RWPE2 (cell line): Measurements from ENCODE around the gene TBX21.
A peak's percentile ranks its signal among the peaks of the same experiment; 100 is the strongest.

Source experiments
- ATAC-seq: fragments of 200-7000 bp; cut with Tn5 transposase; 3 replicates; pipeline ENCODE4 v1.9.1; 2021; ENCODE audit warnings: low read depth
- DNase-seq: peaks from one replicate; pipeline ENCODE4 v3.0.0-alpha.2; 2020; ENCODE audit warnings: low spot score
- H3K27ac ChIP-seq: fragments of 450-650 bp; 2 replicates; pipeline ENCODE4 v1.5.1; 2017; ENCODE audit warnings: mild to moderate bottlenecking; ENCODE audit not compliant: poor library complexity, severe bottlenecking
- H3K27me3 ChIP-seq: fragments of 250-450 bp; sonication (Bioruptor Pico); 2 replicates; pipeline ENCODE4 v1.5.1; 2021; ENCODE audit warnings: mild to moderate bottlenecking, moderate library complexity; ENCODE audit not compliant: insufficient read depth, poor library complexity, severe bottlenecking
- H3K36me3 ChIP-seq: fragments of 250-450 bp; sonication (Bioruptor Pico); 2 replicates; pipeline ENCODE4 v1.5.1; 2020; ENCODE audit warnings: low read depth, mild to moderate bottlenecking, moderate library complexity
- H3K4me1 ChIP-seq: fragments of 250-450 bp; sonication (Bioruptor Pico); 2 replicates; pipeline ENCODE4 v1.5.1; 2021; ENCODE audit warnings: mild to moderate bottlenecking, moderate library complexity; ENCODE audit not compliant: insufficient read depth, poor library complexity, severe bottlenecking
- H3K4me3 ChIP-seq: fragments of 250-450 bp; sonication (Bioruptor Pico); 2 replicates; pipeline ENCODE4 v1.5.1; 2021; ENCODE audit warnings: mild to moderate bottlenecking, moderate library complexity; ENCODE audit not compliant: severe bottlenecking
- H3K9me3 ChIP-seq: fragments of 250-450 bp; sonication (Bioruptor Pico); 2 replicates; pipeline ENCODE4 v1.5.1; 2021; ENCODE audit warnings: mild to moderate bottlenecking, moderate library complexity; ENCODE audit not compliant: severe bottlenecking
- TF ChIP-seq, protein P1 (sequence below): fragments of 450-650 bp; IDR thresholded peaks from one replicate; pipeline ENCODE4 v1.5.1; 2017; ENCODE audit warnings: mild to moderate bottlenecking, moderate library complexity; ENCODE audit not compliant: poor library complexity, severe bottlenecking

TBX21 gene

DNA sequence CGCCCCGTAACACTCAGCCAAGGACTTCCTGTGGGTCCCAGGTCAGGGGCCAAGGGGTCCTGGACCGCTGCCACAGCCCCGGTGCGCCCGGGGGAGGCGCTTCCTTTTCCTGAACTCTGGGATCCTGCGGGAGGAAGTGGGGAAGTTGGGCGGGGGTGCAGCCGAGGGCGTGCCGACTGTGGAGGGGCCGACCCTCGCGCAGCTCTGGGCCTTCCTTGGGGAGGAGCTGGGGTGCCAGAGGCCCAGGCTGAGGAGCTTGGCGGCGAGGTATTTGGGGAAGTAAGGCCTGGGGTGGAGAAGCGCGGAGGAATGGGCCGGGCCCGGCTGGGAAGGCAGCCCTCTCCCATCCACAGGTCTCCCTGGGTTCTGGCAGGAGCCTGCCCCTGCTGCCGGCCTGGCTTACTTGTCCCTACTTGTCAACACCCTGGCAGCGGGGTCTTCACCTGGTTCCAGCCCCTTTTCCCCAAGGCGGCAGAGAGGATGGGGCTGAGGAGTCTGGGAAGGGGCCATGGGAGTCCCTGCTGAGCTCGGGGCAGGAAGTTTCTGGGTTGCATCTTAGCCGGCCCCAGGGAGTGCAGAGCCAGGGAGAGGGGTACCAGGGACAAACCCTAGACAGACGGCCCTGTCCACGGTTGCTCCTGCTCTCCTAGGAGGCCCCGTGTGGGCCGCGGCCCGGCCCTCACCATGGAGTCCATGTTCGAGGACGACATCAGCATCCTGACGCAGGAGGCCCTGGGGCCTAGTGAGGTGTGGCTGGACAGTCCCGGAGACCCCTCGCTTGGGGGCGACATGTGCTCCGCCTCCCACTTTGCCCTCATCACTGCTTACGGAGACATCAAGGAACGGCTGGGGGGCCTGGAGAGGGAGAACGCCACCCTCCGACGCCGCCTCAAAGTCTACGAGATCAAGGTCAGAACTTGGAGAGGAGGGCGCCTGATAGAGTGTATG, 37.3 kb upstream of the TBX21 start:
- Histone ChIP-seq H3K27ac (peak overlapping the region; percentile 50), H3K4me1 (peaks cover 5% of the 10 kb centered on the region), H3K27me3 (no peaks in the 10 kb centered on the region), H3K9me3 (no peaks in the 10 kb centered on the region), H3K4me3 (peak overlapping the region; percentile 71), H3K36me3 (peaks cover 6% of the 10 kb centered on the region; the same call in 1 of the 2 replicates)
- DNase-seq: peak; percentile 67
- 0 out of 3 replicates have a peak, but pooled peaks have one; percentile 1 for ATAC-seq
- TF ChIP-seq, protein P1, sequence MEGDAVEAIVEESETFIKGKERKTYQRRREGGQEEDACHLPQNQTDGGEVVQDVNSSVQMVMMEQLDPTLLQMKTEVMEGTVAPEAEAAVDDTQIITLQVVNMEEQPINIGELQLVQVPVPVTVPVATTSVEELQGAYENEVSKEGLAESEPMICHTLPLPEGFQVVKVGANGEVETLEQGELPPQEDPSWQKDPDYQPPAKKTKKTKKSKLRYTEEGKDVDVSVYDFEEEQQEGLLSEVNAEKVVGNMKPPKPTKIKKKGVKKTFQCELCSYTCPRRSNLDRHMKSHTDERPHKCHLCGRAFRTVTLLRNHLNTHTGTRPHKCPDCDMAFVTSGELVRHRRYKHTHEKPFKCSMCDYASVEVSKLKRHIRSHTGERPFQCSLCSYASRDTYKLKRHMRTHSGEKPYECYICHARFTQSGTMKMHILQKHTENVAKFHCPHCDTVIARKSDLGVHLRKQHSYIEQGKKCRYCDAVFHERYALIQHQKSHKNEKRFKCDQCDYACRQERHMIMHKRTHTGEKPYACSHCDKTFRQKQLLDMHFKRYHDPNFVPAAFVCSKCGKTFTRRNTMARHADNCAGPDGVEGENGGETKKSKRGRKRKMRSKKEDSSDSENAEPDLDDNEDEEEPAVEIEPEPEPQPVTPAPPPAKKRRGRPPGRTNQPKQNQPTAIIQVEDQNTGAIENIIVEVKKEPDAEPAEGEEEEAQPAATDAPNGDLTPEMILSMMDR: no peak

DNA sequence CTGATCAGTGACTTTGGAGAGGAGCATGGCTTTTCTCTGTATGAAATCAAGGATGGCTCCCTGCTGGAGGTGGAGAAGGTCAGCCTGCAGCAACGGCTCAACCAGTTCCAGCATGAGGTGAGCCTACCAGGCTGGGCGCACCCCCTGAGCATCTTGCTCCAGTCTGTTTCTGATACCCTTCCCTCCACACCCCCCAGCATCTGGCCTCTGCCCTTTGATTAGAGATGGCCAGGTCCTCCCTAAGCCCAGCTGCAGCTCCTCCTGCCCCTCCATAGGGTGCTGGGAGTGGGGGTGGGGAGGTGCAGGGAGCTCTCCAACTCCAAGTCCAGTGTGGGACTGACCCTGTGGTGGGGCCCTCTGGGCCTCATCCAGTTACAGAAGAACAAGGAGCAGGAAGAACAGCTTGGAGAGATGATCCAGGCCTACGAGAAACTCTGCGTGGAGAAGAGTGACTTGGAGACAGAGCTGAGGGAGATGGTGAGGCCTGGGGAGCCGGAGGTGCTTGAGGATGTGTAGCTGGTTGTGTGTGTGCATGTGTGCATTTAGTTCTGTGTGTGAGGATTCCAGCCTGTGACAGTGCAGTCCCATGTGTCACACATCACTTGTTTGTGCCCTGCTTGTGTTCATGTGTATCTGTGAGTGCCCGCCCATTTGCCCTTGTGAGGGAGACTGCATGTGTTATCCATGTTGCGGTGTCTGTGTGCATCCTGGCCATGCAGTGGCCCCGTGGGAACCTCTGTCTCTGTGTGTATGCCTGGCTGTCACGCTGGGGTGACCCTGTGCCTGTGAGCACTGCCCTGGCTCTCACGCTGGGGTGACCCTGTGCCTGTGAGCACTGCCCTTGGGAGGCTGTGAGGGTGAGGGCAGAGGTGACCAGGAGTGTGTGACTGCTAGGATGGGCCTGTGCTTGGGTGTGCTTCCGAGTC, 36.1 kb upstream of the TBX21 start:
- H3K9me3 ChIP-seq: no peaks in the 10 kb centered on the region
- ATAC-seq (no peak), DNase-seq (peak; percentile 57)
- H3K36me3 ChIP-seq: peaks cover 6% of the 10 kb centered on the region; the same call in 1 of the 2 replicates
- peaks cover 5% of the 10 kb centered on the region for H3K4me1 ChIP-seq
- TF ChIP-seq, protein P1: no peak
- no peak overlapping the region for H3K4me3 ChIP-seq
- no peak overlapping the region for H3K27ac ChIP-seq
- H3K27me3 ChIP-seq: no peaks in the 10 kb centered on the region

- Histone ChIP-seq H3K9me3 (no peaks in the 10 kb centered on the region), H3K27me3 (no peaks in the 10 kb centered on the region), H3K4me3 (no peak overlapping the region), H3K36me3 (peaks cover 6% of the 10 kb centered on the region; the same call in 1 of the 2 replicates), H3K4me1 (peaks cover 3% of the 10 kb centered on the region), H3K27ac (no peak overlapping the region)
- DNase-seq (peak; percentile 39), ATAC-seq (no peak)
- TF ChIP-seq, protein P1: no peak
These were observed 34.9 kb upstream of the TBX21 start for GRCh38 chr17:47697906-47698711.

DNA sequence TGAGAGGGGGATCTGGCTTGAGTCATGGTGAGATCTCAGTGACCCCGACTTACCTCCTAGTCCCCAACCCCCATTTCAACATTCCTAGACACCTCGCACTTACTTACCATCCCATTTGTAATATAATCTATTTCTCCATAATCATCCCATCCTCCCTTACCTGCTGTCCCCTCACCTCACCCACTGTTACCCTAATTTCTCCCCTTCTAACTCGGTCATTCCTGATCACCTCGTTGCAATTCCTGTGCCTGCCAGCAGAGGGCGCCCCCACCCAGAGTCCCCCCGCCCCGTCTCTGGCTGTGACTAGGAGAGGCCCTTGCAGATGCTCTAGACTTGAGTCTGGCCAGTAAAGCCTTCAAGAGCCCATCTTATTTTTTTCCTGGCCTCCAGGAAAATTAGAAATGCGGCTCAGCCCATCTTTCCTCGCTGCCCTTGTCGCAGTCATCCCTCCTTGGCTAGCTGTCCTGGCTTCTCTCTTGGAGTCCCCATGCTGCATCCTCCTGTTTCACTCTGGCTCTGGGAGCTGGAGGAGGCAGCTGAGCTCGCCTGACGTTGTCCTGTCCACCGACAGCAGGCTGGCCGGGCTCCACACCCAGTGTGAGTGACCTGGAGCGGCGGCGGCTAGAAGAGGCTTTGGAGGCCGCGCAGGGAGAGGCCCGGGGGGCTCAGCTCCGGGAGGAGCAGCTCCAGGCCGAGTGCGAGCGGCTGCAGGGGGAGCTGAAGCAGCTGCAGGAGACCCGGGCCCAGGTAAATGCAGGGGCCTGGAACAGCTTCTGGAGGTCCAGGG, 34.1 kb upstream of the TBX21 start:
- TF ChIP-seq, protein P1: peak; percentile 97
- Histone ChIP-seq H3K27me3 (no peaks in the 10 kb centered on the region), H3K9me3 (no peaks in the 10 kb centered on the region), H3K27ac (no peak overlapping the region), H3K36me3 (peaks cover 6% of the 10 kb centered on the region; the same call in 1 of the 2 replicates), H3K4me1 (no peaks in the 10 kb centered on the region), H3K4me3 (no peak overlapping the region)
- no peak for DNase-seq
- ATAC-seq: peak; percentile 19; the same call in 1 of the 3 replicates
